Measurements from ENCODE around the gene CKB.

CKB gene

DNA sequence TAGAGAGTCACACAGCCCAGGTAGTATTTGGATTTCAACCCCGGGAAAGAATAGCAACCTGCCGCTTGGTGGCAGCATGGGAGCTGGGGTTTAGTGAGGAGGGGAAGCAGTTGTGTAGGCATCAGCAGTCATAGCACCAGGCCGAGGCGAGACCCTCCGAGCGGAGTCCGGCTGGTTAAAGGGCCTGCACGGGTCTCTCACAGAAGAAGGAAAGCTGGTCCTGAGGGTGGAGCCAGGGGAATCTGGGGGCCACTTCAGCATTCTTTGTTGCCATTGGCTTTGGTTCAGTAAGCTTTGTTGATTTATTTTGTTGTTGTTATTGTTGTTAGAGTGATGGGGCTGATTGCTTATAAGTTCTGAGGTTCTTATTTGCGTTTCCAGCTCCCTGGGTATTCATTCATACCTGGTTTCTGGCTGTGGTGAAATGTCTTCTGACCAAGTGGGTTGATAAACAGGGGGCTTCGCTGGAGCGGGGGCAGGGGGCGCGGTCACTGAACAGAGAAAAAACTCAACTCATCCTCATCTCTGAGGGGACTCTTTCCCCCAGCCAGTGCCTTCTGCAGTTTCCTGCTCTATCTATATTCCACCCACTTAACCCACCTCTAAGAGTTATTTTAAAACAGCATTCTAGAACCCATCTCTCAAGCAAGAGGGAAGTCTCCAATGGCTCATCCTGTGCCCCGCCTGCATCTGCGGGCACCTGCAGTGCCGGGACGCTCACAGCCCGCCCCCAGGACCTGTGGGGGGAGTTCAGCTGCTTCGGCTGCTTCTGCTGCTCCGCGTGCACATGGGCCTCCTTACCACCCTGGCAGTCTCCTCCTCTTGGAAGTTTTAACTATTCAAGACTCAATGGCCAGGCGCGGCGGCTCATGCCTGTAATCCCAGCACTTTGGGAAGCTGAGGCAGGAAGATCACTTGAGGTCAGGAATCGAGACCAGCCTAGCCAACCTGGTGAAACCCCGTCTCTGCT lies 11.6 kb downstream of the CKB start:
- no peak for DNase-seq (ENCODE audit: low read depth)

- no peak for DNase-seq (ENCODE audit: low read depth)
These were observed 12.5 kb downstream of the CKB start for GRCh38 chr14:103509864-103510723.

- no peak for DNase-seq (ENCODE audit: low read depth)
These were observed 13.9 kb downstream of the CKB start for GRCh38 chr14:103508521-103509329.

- no peak for DNase-seq (ENCODE audit: low read depth)
These were observed 14.9 kb downstream of the CKB start for GRCh38 chr14:103507751-103508150.

DNA sequence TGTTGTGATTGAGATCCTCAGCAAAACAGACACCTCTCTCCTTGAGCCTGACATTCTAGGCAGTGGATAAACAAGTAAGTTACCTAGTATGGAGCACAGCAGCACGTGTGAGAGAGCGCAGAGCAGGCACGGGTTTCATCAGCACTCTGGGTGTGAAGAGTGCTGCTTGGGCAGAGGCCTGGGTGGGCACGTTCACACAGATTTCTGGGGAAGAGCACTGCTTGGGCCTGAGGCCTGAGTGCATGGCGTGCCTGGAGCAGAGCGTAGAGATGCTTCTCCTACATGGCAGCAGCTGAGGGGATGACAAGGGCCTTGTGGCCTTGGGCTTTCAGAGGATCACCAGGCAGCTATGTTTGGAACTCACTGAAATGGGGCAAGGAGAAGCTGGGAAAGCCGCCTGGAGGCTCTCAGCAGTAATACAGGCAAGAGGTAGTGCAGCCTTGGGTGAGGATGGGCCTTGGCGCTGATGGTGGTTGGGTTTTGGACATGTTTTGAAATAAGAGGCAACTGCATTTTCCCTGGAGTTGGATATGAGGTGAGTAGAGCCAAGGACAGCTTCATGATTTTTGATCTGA lies 17.6 kb downstream of the CKB start:
- DNase-seq (ENCODE audit: low read depth), result no peak

DNA sequence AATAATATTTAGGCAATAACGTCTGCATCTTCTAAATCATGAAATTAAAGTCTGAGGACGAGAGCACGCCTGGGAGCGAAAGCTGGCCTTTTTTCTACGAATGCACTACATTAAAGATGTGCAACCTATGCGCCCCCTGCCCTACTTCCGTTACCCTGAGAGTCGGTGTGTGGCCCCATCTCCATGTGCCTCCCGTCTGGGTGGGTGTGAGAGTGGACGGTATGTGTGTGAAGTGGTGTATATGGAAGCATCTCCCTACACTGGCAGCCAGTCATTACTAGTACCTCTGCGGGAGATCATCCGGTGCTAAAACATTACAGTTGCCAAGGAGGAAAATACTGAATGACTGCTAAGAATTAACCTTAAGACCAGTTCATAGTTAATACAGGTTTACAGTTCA lies 19.3 kb downstream of the CKB start:
- DNase-seq (ENCODE audit: low read depth), result no peak

- DNase-seq (ENCODE audit: low read depth), result no peak
These were observed 19.8 kb downstream of the CKB start for GRCh38 chr14:103502877-103503276.

- no peak for DNase-seq (ENCODE audit: low read depth)
These were observed 20.5 kb downstream of the CKB start for GRCh38 chr14:103501921-103502669.

DNA sequence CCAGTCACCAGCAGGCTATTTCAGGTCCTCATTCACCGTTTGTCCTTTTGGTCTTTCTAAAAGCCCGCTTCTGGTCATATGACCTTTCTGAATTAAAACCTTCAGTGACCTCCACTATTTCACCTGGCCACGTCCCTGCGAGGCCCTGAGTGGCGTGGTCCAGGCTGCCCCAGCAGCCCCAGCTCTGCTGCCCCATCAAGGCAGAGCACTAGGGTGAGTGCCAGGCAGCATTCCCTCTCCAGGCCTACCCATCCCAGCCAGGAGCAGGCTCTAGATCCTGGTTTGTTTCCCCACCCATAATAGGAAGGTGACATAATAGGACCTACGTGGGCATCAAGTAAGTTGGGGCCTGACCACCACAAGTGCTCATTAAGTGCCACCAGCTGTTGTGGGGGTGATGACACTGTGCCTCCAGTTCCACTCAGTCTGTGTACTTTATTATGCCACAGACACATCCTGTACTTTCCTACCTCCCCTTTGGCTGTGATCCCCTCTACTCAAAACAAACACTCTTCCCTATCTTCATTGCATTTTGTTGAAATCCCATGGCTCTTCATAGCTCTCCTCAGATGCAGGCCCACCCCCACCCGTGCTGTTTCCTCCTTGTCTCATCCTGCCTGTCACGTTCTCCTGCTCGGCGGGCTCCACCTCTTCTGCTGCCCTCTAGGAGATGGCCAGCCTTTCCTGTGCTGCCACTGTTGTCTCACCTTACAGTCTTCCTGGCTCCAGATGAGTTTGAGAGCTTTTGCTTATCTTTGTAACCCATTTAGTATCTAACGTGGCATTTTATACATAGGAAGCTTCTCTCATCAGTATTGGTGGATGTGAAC lies 21.4 kb downstream of the CKB start:
- DNase-seq (ENCODE audit: low read depth), result no peak

GRCh38 chr14:103500148-103500990 lies 22.3 kb downstream of the CKB start:
- DNase-seq (ENCODE audit: low read depth), result peak; percentile 68

- DNase-seq (ENCODE audit: low read depth), result no peak
These were observed 22.9 kb downstream of the CKB start for GRCh38 chr14:103499709-103500108.

DNA sequence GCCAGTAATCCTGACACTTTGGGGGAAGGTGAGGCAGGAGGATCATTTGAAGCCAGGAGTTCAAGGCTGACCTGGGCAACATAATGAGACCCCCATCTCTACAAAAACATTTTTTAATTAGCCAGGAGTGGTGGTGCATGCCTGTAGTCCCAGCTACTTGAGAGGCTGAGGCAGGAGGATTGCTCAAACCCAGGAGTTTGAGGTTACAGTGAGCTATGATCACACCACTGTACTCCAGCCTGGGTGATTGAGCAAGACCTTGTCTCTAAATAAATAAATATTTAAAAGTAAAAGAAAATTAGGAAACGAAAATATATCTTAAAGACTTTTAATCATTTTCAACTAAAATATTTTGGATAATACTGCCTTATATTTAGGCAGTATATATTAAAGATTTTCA lies 25.9 kb downstream of the CKB start:
- DNase-seq (ENCODE audit: low read depth), result no peak

- no peak for DNase-seq (ENCODE audit: low read depth)
These were observed 26.8 kb downstream of the CKB start for GRCh38 chr14:103495854-103496253.

DNA sequence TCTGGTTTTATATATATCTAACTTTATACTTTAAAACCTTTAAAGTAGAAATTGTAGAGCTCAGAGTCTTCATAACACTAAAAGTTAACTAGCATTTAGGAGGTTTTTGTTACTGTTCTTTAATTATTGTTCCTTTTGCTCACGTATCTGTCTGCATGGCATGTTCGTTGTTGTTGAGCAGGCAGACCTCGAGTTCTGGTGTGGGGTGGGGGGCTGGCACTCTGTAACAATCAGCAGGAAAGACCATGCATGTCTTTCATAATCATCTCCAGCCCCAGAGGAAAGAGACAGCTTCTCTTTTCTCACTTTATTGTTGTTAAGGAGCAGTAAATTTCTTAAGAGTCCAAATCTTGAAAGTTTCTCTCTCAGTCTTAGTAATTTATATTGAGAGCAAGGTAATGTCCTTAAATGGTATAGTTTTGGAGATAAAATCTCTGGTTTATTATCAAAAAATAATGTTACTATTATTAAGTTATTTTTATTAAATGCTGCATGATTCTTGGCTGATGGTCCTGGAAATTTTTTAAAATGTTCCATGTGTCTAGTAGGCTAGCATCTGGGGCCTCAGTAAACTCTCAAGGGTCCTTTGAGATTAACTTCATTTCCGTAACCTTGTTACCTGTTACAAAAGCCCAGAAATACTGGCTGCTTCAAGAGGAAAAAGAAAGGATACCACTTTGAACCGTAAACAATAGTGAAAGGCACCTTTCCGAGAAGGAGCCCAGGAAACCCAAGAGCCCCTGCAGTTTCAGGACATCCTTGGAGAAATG lies 30.3 kb downstream of the CKB start:
- no peak for DNase-seq (ENCODE audit: low read depth)

DNA sequence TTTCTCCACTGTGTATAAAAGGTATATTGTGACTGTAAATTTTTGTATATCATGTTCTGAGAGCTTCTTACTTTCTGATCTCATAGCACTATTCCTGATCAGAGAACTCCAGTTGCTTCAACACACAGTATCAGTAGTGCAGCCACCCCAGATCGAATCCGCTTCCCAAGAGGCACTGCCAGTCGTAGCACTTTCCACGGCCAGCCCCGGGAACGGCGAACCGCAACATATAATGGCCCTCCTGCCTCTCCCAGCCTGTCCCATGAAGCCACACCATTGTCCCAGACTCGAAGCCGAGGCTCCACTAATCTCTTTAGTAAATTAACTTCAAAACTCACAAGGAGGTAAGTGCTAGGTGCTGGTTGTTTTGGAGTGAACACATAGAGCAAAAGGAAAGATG lies 30.9 kb downstream of the CKB start:
- no peak for DNase-seq (ENCODE audit: low read depth)

DNA sequence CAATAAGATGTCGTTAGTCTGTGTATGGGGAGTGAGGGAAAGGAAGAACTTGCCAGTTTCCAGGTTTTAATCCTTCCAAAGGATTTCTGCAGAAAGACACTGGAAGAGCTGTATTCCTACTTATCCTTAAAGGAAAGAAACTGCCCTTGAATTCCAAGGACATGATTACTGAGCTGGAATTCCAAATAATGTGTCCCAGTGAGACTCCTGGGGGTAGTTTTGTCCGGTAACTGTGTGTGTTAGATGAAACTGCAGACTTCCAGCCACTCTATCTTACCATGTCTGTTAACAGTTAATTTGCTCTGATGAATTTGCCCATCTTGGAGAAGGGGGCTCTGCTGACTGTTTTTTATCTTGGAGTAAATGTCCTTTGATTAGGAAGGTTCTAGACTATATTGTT lies 33.0 kb downstream of the CKB start:
- no peak for DNase-seq (ENCODE audit: low read depth)

- DNase-seq (ENCODE audit: low read depth), result no peak
These were observed 33.7 kb downstream of the CKB start for GRCh38 chr14:103488960-103489359.

- no peak for DNase-seq (ENCODE audit: low read depth)
These were observed 34.6 kb downstream of the CKB start for GRCh38 chr14:103488071-103488470.
